Smooth muscle cell of the brain vasculature (primary cell): ENCODE data around the gene CAPN5.

Experiments
- DNase-seq: peaks from one replicate; pipeline ENCODE4 v3.0.0-alpha.2; 2012; ENCODE audit warnings: low read depth, low spot score

The CAPN5 gene

DNA sequence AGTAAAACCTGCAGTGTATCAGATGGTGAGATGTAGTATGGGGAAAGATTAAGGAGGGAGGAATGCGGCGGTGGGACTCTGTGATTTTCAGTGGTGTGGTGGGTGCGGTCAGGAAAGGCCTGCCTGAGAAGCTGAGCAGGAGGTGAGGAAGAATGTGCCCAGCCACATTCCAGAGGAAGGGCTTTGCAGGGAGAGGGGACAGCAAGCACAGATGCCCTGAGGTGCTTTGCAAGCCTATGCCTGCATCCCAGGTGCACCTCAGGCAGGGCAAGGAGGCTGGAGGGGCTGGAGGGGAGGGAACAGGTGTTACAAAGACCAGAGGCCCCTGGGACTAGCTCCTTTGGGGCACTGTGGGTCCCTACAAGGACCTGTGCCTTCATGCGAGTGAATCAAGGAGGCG lies 103.3 kb downstream of the CAPN5 start:
- DNase-seq: no peak

DNA sequence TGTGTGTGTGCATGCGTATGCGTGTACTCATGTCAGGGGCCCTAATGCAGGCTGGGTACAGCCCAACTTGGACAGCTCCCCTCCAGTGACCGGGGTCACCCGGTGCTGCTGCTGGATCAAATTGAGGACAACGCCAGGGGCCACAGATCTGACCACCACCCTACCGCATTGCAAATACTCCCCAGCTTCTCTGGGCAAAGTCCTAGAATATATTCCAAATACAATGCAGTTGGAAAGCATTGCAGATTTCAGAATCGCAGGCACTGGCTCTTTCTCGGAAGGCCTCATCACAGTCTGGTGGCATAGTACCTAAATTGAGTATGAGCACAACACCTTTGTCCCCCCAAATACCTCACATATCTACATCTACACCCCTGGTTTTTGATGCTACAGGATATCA lies 104.5 kb downstream of the CAPN5 start:
- DNase-seq: no peak

- no peak for DNase-seq
These were observed 105.3 kb downstream of the CAPN5 start for GRCh38 chr11:77171885-77172665.

- DNase-seq: no peak
These were observed 105.9 kb downstream of the CAPN5 start for GRCh38 chr11:77172666-77172982.

GRCh38 chr11:77173494-77173893 lies 106.7 kb downstream of the CAPN5 start:
- DNase-seq: no peak

- DNase-seq: no peak
These were observed 107.8 kb downstream of the CAPN5 start for GRCh38 chr11:77174559-77174958.

DNA sequence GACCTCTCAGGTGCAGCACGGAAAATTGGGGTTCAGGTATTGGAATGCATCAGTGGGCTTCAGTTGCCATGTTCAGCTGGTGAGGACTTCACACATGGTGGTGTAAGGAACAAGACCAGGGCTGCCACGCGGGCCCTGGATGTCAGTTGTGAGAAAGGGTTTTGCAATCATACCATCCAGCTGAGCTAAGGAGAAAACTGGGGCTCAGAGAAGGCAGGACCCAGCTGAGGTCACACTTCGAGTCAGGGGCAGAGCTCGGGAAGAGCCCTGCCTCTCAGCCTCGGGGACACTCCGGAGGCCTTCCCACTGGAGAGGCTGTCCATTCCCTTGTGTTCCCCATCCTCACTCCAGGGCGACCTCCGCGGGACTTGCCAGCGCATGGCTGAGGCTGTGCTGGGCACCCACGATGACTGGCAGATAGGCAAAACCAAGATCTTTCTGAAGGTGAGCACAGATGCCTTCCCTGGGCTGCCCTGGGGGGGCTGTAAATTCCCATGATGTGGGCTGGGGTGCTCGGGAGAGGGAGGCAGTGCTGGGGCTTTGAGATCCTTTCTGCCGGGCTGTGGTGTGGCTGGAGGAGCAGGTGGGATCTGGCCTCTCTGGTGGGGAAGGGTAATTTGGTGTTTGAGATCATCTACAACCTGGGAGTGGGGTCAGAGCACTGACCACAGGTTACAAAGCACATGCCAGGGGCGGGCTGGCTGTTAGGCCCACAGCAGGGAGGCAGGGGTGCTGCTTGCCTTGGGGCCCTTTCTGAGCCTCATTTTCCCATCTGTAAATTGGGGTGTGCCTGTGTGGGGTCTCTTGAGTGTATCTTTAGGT lies 108.5 kb downstream of the CAPN5 start:
- DNase-seq: no peak
